ENCODE results near the gene SIK3. TPM values are rescaled to one million over a fixed set of nuclear protein-coding genes. Genes with fewer than 3 reads are reported as not detected.
A peak's percentile ranks its signal among the peaks of the same experiment; 100 is the strongest.

Gene SIK3
- total RNA-seq, 2 donors from 2014 or later, result 21.4 to 26.3 TPM

DNA sequence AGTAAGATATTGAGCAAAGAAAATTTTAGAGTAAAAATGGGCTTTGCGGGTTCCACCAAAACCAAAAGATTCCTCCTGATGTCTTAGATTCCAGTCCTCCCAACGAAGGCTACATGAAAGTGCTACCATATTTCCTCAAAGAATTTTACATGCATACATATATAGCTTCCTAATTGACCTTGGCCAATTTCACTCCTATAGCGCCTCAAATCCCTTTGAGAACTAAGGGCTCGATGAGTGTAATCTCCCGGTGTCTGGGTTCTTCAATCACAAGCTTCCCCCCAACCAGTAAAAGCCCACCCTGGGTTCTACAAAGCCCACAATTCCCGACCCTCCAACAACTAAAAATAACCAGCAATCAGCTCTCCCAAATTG lies 1.2 kb downstream of the SIK3 start:
- DNase-seq (no peak), ATAC-seq (replicated peaks in 1 of 2) (no peak)
- Mint-ChIP-seq H3K4me3 (peak overlapping the region; percentile 90 to 95), H3K27ac (peak overlapping the region; percentile 87), H3K9me3 (peaks cover 3 to 4% of the 10 kb centered on the region in 2 donors), H3K4me1 (ENCODE audit: low read depth) (peaks cover 67% of the 10 kb centered on the region), H3K36me3 (ENCODE audit: insufficient read depth in 2 of 2) (peaks cover 5 to 11% of the 10 kb centered on the region in 2 donors), H3K27me3 (ENCODE audit: low read depth) (no peaks in the 10 kb centered on the region)

DNA sequence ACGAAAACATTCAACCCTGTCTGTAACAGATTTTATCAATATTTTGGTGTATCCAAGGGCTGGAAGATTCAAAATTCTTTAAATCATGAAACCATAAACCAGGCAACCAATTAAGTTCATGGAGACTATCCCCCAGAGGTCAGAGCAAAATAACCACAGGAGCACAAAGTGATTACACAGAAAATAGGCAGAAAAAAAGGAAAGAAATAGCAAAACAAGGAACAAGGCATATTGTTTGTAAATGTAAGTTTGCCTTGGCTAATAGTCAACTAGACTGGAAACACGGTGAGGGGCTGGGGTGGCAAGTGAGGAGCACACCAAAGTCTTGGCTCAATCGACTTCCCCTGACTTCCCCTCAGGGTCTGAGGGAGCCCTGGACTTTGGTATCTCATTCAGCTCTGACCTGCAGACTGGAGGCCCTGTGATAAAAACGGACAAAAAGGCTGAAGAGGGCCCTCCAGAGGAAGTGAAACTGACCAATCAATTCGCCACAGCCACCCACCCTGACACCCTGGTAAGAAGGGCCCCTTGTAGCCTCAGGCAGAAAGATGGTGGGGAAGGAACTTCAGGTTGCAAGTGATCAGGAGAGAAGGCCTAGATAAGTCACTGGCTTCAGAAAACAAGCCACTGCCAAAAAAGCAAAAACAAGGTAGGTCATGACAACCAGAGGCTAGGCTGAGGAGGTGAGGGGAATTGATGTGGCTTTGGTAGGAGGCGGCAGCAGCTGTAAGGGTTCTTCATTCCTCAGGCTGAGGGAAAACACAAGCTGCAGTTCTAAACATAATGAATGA lies 1.8 kb downstream of the SIK3 start:
- H3K36me3 Mint-ChIP-seq (ENCODE audit: insufficient read depth in 2 of 2), result peaks cover 6 to 13% of the 10 kb centered on the region in 2 donors
- peak overlapping the region; percentile 90 to 95 for H3K4me3 Mint-ChIP-seq
- peaks cover 3 to 5% of the 10 kb centered on the region in 2 donors for H3K9me3 Mint-ChIP-seq
- no peaks in the 10 kb centered on the region for H3K27me3 Mint-ChIP-seq (ENCODE audit: low read depth)
- DNase-seq (peak; percentile 30 to 60), ATAC-seq (replicated peaks in 1 of 2) (peak; percentile 12 to 39)
- peaks cover 71% of the 10 kb centered on the region for H3K4me1 Mint-ChIP-seq (ENCODE audit: low read depth)
- H3K27ac Mint-ChIP-seq, result peak overlapping the region; percentile 87

DNA sequence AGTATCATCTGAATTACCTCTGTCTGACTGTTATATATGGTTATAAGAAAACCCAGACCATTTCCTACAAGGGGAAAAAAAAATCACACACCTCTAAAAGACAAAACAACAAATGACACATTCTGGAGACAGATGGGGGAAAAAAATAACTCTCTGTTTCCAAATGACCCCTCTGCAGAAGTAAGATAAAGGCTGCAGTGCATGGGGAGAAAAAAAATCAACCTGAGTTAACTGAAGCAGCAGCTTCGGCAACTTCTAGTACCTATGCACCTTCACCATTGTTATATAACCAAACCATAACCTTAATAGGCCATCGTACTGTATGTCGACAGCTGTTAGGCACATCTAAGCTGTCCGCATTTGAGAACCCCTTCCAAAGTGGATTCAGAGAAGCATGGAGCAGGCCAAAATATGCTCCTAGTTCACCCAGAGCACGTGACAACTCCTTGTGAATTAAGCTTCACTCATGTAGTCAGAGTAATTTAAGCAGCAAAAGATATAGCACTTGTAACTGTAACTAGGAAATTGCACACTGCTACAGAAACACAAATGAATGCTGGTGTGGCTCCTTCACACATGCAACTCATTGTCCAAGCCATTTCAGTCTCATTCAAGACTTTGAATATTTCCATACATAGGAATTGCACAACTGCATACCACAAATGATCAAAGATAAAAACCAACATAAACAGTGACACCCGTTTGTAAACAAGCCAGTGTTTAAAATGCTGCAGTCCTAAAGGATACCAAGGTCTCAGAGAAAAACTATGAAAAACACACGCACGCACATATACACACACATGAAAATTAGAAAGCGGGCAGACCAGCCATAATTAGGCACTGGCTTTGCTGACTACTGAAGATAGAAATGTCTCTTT lies 2.7 kb downstream of the SIK3 start:
- ATAC-seq (replicated peaks in 1 of 2), result peak; percentile 7 to 13
- no peak for DNase-seq
- Mint-ChIP-seq H3K9me3 (peaks cover 3 to 5% of the 10 kb centered on the region in 2 donors), H3K36me3 (ENCODE audit: insufficient read depth in 2 of 2) (peaks cover 6 to 13% of the 10 kb centered on the region in 2 donors), H3K27me3 (ENCODE audit: low read depth) (no peaks in the 10 kb centered on the region), H3K4me1 (ENCODE audit: low read depth) (peaks cover 75% of the 10 kb centered on the region), H3K27ac (peak overlapping the region; percentile 87), H3K4me3 (peak overlapping the region; percentile 90 to 95)

DNA sequence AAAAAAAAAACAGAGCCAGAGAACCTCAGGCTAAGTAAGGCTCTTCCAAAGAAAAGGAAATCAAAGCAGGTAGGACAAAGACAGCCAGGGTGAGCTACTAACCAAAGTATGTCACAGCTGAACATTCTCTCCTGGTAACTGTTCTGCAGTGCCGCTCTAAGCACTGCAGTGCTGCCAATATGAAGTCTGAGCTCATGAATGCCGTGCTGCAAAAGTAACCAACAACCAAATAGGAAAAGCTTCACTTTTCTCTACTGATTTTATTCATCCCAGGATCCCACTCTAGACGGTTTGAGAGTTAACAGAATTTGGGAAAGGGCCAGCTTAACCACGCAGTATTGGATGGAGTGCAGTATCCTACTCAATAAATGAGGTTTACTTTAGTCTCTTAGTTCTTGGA lies 3.5 kb downstream of the SIK3 start:
- ATAC-seq (replicated peaks in 1 of 2), result no peak
- Mint-ChIP-seq H3K27me3 (ENCODE audit: low read depth) (no peaks in the 10 kb centered on the region), H3K27ac (peak overlapping the region; percentile 29), H3K9me3 (peaks cover 3 to 5% of the 10 kb centered on the region in 2 donors), H3K4me1 (ENCODE audit: low read depth) (peaks cover 82% of the 10 kb centered on the region), H3K36me3 (ENCODE audit: insufficient read depth in 2 of 2) (peaks cover 7 to 13% of the 10 kb centered on the region in 2 donors), H3K4me3 (peak overlapping the region; percentile 90 to 95)
- no peak for DNase-seq

DNA sequence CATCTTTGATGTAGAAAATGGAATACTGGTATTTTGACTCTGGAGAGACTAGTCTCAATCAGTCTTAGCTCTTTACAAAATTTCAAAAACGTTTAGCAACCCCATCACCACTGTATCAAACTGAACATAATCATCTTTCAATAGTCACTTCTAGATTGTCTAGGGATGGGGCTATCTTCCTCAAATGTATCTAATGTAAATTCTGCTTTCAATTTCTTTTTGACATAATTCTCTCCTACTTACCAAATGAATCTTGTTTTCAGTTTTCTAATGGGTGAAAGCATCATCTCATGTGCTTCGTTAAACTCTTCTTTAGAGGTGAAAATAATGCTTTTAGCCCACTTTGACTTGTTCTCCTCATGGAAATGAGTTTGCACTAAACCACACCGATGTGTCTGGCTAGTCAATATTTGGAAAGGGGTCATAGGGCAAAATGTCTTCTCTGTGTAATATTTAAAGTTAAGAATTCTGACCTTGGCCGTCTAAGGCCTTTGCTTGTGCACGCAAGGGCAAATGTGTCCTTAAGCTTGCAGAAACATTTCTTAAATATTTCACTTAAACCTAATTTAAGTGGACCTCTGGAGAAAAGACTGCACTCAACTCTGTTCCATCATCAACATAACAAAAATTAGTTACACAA lies 5.2 kb downstream of the SIK3 start:
- Mint-ChIP-seq H3K36me3 (ENCODE audit: insufficient read depth in 2 of 2) (peaks cover 7 to 13% of the 10 kb centered on the region in 2 donors), H3K9me3 (peaks cover 3 to 5% of the 10 kb centered on the region in 2 donors), H3K4me3 (peak overlapping the region; percentile 54 to 77), H3K27me3 (ENCODE audit: low read depth) (no peaks in the 10 kb centered on the region), H3K27ac (peak overlapping the region; percentile 82), H3K4me1 (ENCODE audit: low read depth) (peaks cover 85% of the 10 kb centered on the region)
- peak; percentile 65 to 73 for ATAC-seq (replicated peaks in 1 of 2)
- DNase-seq, result no peak

DNA sequence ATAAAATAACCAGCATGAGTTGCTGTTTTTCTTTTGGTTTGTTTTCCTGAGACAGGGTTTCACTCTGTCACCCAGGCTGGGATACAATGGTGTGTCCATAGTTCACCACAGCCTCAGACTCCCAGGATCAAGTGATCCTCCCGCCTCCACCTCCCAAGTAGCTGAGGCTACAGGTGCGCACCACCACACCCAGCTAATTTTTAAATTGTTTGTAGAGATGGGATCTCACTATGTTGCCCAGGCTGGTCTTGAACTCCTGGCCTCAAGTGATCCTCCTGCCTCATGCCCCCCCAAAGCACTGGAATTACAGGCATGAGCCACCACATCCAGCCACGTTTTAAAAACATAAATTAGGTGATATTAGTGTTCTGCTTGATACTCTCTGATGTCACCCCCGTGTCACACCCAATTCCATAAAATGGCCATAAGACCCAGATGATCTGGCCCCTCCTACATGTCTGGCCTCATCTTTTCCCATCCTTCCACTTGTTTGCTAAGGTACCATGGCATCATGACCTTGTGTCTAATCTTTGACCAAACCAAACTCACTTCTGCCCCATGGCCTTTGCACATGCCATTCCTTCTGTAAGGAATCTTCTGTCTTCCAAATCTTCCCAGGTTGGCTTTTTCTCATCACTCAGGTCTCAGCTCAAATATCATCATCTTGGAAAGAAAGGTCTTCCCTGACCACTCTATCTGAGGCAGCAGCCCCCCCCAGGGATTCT lies 6.3 kb downstream of the SIK3 start:
- H3K9me3 Mint-ChIP-seq, result peaks cover 3 to 5% of the 10 kb centered on the region in 2 donors
- no peak for DNase-seq
- no peaks in the 10 kb centered on the region for H3K27me3 Mint-ChIP-seq (ENCODE audit: low read depth)
- no peak overlapping the region for H3K4me3 Mint-ChIP-seq
- peak overlapping the region; percentile 82 for H3K27ac Mint-ChIP-seq
- ATAC-seq (replicated peaks in 1 of 2), result no peak
- H3K4me1 Mint-ChIP-seq (ENCODE audit: low read depth), result peaks cover 89% of the 10 kb centered on the region
- H3K36me3 Mint-ChIP-seq (ENCODE audit: insufficient read depth in 2 of 2), result peaks cover 5 to 10% of the 10 kb centered on the region in 2 donors

DNA sequence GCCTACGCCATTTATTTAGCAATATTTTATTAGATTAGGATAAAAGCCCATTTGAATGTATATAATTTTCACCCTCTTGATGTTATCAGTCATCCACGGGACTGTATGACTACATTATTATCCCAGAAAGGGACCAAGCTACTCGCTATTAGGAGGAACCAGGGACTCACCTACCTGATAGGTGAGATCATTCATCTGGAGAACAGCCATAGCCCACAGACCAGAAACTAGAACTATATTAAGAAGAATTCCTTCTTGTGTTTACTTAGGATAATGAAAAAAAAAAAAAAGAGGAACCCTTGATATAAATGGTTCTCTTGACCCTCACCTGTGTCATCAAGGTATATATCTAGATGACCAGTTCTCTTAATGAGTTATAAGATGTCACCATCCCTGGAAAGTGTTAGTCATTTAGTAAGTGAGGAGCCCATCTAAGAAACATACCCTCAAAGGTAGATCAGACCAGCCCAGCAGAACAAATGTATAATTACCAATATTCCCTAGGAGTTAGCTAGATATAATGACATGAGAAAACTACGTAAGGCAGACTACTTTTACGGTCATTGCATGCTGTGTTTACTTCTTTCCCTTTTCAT lies 8.0 kb downstream of the SIK3 start:
- H3K4me1 Mint-ChIP-seq (ENCODE audit: low read depth), result peaks cover 76% of the 10 kb centered on the region

DNA sequence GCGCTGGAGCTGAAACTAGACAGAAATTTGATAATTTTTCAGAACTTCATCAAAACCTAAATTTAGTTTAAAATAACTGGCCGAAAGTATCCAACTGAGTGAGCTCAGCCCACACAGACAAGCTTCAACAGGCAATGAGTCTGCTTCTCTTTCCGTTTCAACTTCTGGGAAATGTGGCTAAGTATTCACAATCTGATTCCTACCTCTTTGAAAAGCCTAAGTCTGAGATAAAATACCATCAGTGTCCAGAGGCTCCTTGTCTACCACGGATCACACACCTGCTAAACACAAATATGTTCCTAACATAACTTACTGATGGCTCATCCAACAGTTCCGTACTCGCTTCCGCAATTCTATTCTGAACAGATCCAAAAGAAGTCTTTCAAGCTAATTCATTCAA lies 8.5 kb downstream of the SIK3 start:
- ATAC-seq (replicated peaks in 1 of 2), result no peak
- H3K4me1 Mint-ChIP-seq (ENCODE audit: low read depth), result peaks cover 74% of the 10 kb centered on the region
- H3K9me3 Mint-ChIP-seq, result peaks cover 3 to 5% of the 10 kb centered on the region in 2 donors
- H3K4me3 Mint-ChIP-seq, result peak overlapping the region in 1 of 2 donors; percentile 6
- H3K36me3 Mint-ChIP-seq (ENCODE audit: insufficient read depth in 2 of 2), result peaks cover 5 to 10% of the 10 kb centered on the region in 2 donors
- no peak for DNase-seq
- no peaks in the 10 kb centered on the region for H3K27me3 Mint-ChIP-seq (ENCODE audit: low read depth)
- H3K27ac Mint-ChIP-seq, result peak overlapping the region; percentile 20

More for the DNA sequence above, 8.0 kb downstream of the SIK3 start:
- peaks cover 5 to 10% of the 10 kb centered on the region in 2 donors for H3K36me3 Mint-ChIP-seq (ENCODE audit: insufficient read depth in 2 of 2)
- no peak for DNase-seq
- no peaks in the 10 kb centered on the region for H3K27me3 Mint-ChIP-seq (ENCODE audit: low read depth)
- ATAC-seq (replicated peaks in 1 of 2), result no peak
- peak overlapping the region in 1 of 2 donors; percentile 6 for H3K4me3 Mint-ChIP-seq
- H3K9me3 Mint-ChIP-seq, result peaks cover 3 to 5% of the 10 kb centered on the region in 2 donors
- peak overlapping the region; percentile 20 for H3K27ac Mint-ChIP-seq

DNA sequence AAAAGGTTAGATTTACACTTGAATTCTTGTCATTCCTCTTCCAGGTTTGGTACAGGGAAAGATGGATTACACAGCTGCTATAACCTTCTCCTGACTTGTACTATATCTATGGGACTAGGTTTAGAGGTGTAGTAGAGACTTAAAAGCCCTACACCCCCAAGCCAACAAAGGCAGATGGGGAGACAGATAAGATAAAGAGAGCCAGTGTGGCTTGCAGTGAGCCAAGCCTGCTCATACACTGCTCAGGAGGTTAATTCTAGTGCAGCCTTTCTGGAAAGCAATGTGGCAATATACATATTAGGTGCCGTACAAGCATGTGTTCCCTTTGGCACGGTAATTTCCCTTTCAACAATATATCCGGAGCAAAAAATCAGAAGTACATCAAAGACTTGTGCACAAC lies 10.8 kb downstream of the SIK3 start:
- peaks cover 3 to 5% of the 10 kb centered on the region in 2 donors for H3K9me3 Mint-ChIP-seq
- peak overlapping the region in 1 of 2 donors; percentile 0 for H3K4me3 Mint-ChIP-seq
- H3K36me3 Mint-ChIP-seq (ENCODE audit: insufficient read depth in 2 of 2), result peaks cover 5 to 6% of the 10 kb centered on the region in 2 donors
- ATAC-seq (replicated peaks in 1 of 2) (peak in 1 of 2 donors; percentile 46), DNase-seq (no peak)
- H3K4me1 Mint-ChIP-seq (ENCODE audit: low read depth), result peaks cover 52% of the 10 kb centered on the region
- H3K27ac Mint-ChIP-seq, result no peak overlapping the region
- H3K27me3 Mint-ChIP-seq (ENCODE audit: low read depth), result no peaks in the 10 kb centered on the region

DNA sequence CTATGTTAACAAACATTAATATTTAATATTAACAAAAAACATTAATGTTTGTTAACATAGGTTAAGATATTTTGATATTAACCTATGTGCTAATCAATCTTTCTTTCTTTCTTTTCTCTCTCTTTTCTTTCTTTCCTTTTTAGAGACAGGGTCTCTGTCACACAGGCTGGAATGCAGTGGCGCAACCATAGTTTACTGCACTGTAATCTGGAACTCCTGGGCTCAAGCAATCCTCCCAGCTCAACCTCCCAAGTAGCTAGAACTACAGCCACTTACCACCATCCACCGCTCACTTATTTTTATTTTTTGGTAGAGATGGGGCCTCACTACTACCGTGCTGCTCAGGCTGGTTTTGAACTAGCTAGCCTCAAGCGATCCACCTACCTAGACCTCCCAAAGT lies 13.2 kb downstream of the SIK3 start:
- Mint-ChIP-seq H3K27me3 (ENCODE audit: low read depth) (no peaks in the 10 kb centered on the region), H3K4me3 (no peak overlapping the region), H3K27ac (no peak overlapping the region), H3K9me3 (no peaks in the 10 kb centered on the region), H3K36me3 (ENCODE audit: insufficient read depth in 2 of 2) (peaks cover 0 to 1% of the 10 kb centered on the region in 2 donors), H3K4me1 (ENCODE audit: low read depth) (peaks cover 53% of the 10 kb centered on the region)
- no peak for DNase-seq
- no peak for ATAC-seq (replicated peaks in 1 of 2)

DNA sequence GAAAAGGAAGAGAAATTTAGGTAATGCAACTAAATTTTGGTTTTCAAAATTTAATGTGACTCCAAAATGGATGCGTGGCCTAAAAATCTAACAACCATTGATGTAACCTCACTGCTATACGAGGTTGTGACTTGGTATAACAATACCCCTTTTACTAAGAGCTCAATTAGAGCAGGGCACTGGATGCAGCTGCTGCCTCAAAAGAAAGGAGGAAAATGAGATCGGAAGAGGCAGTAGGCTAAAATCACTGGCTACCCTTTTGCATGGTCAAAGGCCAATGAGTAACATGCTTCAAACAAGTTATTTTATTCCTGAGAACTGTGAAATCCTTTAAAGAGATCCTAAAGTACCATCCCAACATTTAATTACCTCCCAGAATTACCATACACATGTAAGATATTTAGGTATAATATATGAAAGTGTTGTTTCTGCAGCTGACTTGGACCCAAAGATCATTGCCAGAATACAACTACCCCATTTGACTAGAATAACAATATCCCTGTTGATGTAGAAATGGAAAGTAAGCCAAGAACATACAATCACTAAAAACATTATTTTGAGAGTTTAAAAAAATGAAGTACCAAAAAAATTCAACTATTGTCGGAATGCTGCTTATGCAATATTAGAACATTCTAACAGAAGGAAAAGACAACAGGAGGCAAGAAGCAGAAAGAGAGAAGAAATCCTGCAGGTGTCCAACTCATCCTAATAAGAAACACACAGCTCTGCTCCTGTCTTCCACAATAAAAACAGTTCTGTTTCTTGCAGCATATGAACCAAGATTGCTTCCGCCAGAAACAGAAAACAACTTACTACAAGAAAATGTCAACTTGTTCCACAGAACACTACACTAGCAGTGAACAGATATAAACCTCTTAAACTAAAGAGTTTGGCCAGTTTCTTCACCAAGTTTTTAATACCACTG lies 15.0 kb downstream of the SIK3 start:
- Mint-ChIP-seq H3K9me3 (no peaks in the 10 kb centered on the region), H3K27me3 (ENCODE audit: low read depth) (no peaks in the 10 kb centered on the region), H3K36me3 (ENCODE audit: insufficient read depth in 2 of 2) (peaks cover 0 to 2% of the 10 kb centered on the region in 2 donors), H3K4me1 (ENCODE audit: low read depth) (peaks cover 48% of the 10 kb centered on the region), H3K4me3 (no peak overlapping the region), H3K27ac (no peak overlapping the region)
- ATAC-seq (replicated peaks in 1 of 2) (no peak), DNase-seq (no peak)
